Stimulated activated naive CD8-positive, alpha-beta T cell treated with anti-CD3 and anti-CD28 coated beads, Interleukin-15, Interleukin-2, amounts not matched to agents 100 ng/mL and 50 ng/mL, for 24 hours (primary cell): ENCODE data around the gene STX1B.
A peak's percentile ranks its signal among the peaks of the same experiment; 100 is the strongest.

Source experiments
- H3K27ac Mint-ChIP-seq: one replicate; pipeline ENCODE4 v1.8.0; 2021; ENCODE audit warnings: mild to moderate bottlenecking, mixed read lengths
- H3K27me3 Mint-ChIP-seq: one replicate; pipeline ENCODE4 v1.8.0; 2021; ENCODE audit warnings: mixed read lengths
- H3K36me3 Mint-ChIP-seq: one replicate; pipeline ENCODE4 v1.8.0; 2021; ENCODE audit warnings: low read depth, mixed read lengths
- H3K4me1 Mint-ChIP-seq: one replicate; pipeline ENCODE4 v1.8.0; 2021; ENCODE audit warnings: low read depth, mixed read lengths
- H3K4me3 Mint-ChIP-seq: one replicate; pipeline ENCODE4 v1.8.0; 2021; ENCODE audit warnings: mild to moderate bottlenecking, mixed read lengths
- H3K9me3 Mint-ChIP-seq: one replicate; pipeline ENCODE4 v1.8.0; 2021; ENCODE audit warnings: mixed read lengths

The STX1B gene

GRCh38 chr16:31005350-31006085 lies 4.9 kb downstream of the STX1B start:
- Mint-ChIP-seq H3K36me3 (no peaks in the 10 kb centered on the region), H3K9me3 (no peaks in the 10 kb centered on the region), H3K27me3 (peaks cover 4% of the 10 kb centered on the region), H3K4me3 (no peak overlapping the region), H3K27ac (no peak overlapping the region), H3K4me1 (peaks cover 9% of the 10 kb centered on the region)

- no peak overlapping the region for H3K27ac Mint-ChIP-seq
- no peak overlapping the region for H3K4me3 Mint-ChIP-seq
- H3K9me3 Mint-ChIP-seq, result no peaks in the 10 kb centered on the region
- H3K36me3 Mint-ChIP-seq, result no peaks in the 10 kb centered on the region
- H3K4me1 Mint-ChIP-seq, result peaks cover 4% of the 10 kb centered on the region
- peaks cover under 1% of the 10 kb centered on the region for H3K27me3 Mint-ChIP-seq
These were observed 5.8 kb downstream of the STX1B start for GRCh38 chr16:31004658-31005057.

- Mint-ChIP-seq H3K9me3 (no peaks in the 10 kb centered on the region), H3K36me3 (no peaks in the 10 kb centered on the region), H3K27me3 (no peaks in the 10 kb centered on the region), H3K4me3 (no peak overlapping the region), H3K27ac (no peak overlapping the region), H3K4me1 (no peaks in the 10 kb centered on the region)
These were observed 6.7 kb downstream of the STX1B start for GRCh38 chr16:31003744-31004143.

- H3K4me3 Mint-ChIP-seq, result no peak overlapping the region
- no peak overlapping the region for H3K27ac Mint-ChIP-seq
These were observed 7.5 kb downstream of the STX1B start for GRCh38 chr16:31002862-31003341.

GRCh38 chr16:31002250-31002700 lies 8.2 kb downstream of the STX1B start:
- no peaks in the 10 kb centered on the region for H3K9me3 Mint-ChIP-seq
- no peaks in the 10 kb centered on the region for H3K4me1 Mint-ChIP-seq
- H3K27ac Mint-ChIP-seq, result no peak overlapping the region
- H3K27me3 Mint-ChIP-seq, result no peaks in the 10 kb centered on the region
- H3K36me3 Mint-ChIP-seq, result no peaks in the 10 kb centered on the region
- H3K4me3 Mint-ChIP-seq, result no peak overlapping the region

More at GRCh38 chr16:31002862-31003341, 7.5 kb downstream of the STX1B start:
- H3K9me3 Mint-ChIP-seq, result no peaks in the 10 kb centered on the region
- no peaks in the 10 kb centered on the region for H3K4me1 Mint-ChIP-seq
- no peaks in the 10 kb centered on the region for H3K27me3 Mint-ChIP-seq
- no peaks in the 10 kb centered on the region for H3K36me3 Mint-ChIP-seq

GRCh38 chr16:31001507-31002249 lies 8.8 kb downstream of the STX1B start:
- H3K4me1 Mint-ChIP-seq, result no peaks in the 10 kb centered on the region
- H3K9me3 Mint-ChIP-seq, result no peaks in the 10 kb centered on the region
- no peak overlapping the region for H3K4me3 Mint-ChIP-seq
- no peak overlapping the region for H3K27ac Mint-ChIP-seq
- H3K27me3 Mint-ChIP-seq, result no peaks in the 10 kb centered on the region
- H3K36me3 Mint-ChIP-seq, result no peaks in the 10 kb centered on the region

- Mint-ChIP-seq H3K36me3 (no peaks in the 10 kb centered on the region), H3K27me3 (no peaks in the 10 kb centered on the region), H3K9me3 (no peaks in the 10 kb centered on the region), H3K4me3 (no peak overlapping the region), H3K4me1 (peaks cover 4% of the 10 kb centered on the region), H3K27ac (no peak overlapping the region)
These were observed 9.6 kb downstream of the STX1B start for GRCh38 chr16:31000671-31001382.

GRCh38 chr16:30998852-30999761 lies 11.3 kb downstream of the STX1B start:
- no peak overlapping the region for H3K27ac Mint-ChIP-seq
- no peak overlapping the region for H3K4me3 Mint-ChIP-seq
- H3K27me3 Mint-ChIP-seq, result no peaks in the 10 kb centered on the region

GRCh38 chr16:30997725-30998711 lies 12.4 kb downstream of the STX1B start:
- H3K27ac Mint-ChIP-seq, result no peak overlapping the region
- no peaks in the 10 kb centered on the region for H3K36me3 Mint-ChIP-seq

More at GRCh38 chr16:30998852-30999761, 11.3 kb downstream of the STX1B start:
- H3K36me3 Mint-ChIP-seq, result no peaks in the 10 kb centered on the region
- no peaks in the 10 kb centered on the region for H3K9me3 Mint-ChIP-seq
- peaks cover 8% of the 10 kb centered on the region for H3K4me1 Mint-ChIP-seq

GRCh38 chr16:30996985-30997724 lies 13.3 kb downstream of the STX1B start:
- Mint-ChIP-seq H3K4me1 (peaks cover 8% of the 10 kb centered on the region), H3K4me3 (peak overlapping the region; percentile 84), H3K27ac (no peak overlapping the region), H3K27me3 (no peaks in the 10 kb centered on the region), H3K36me3 (no peaks in the 10 kb centered on the region), H3K9me3 (no peaks in the 10 kb centered on the region)

More at GRCh38 chr16:30997725-30998711, 12.4 kb downstream of the STX1B start:
- Mint-ChIP-seq H3K4me1 (peaks cover 8% of the 10 kb centered on the region), H3K9me3 (no peaks in the 10 kb centered on the region), H3K27me3 (no peaks in the 10 kb centered on the region), H3K4me3 (peak overlapping the region; percentile 10)

- Mint-ChIP-seq H3K4me1 (peaks cover 8% of the 10 kb centered on the region), H3K4me3 (peak overlapping the region; percentile 84), H3K36me3 (no peaks in the 10 kb centered on the region), H3K9me3 (no peaks in the 10 kb centered on the region), H3K27me3 (no peaks in the 10 kb centered on the region), H3K27ac (peak overlapping the region; percentile 50)
These were observed 14.0 kb downstream of the STX1B start for GRCh38 chr16:30996324-30996984.

GRCh38 chr16:30995927-30996323 lies 14.5 kb downstream of the STX1B start:
- no peak overlapping the region for H3K27ac Mint-ChIP-seq
- peak overlapping the region; percentile 65 for H3K4me3 Mint-ChIP-seq
- no peaks in the 10 kb centered on the region for H3K36me3 Mint-ChIP-seq
- peaks cover 8% of the 10 kb centered on the region for H3K4me1 Mint-ChIP-seq
- H3K9me3 Mint-ChIP-seq, result no peaks in the 10 kb centered on the region
- H3K27me3 Mint-ChIP-seq, result no peaks in the 10 kb centered on the region
